ENCODE results near the gene USP43. TPM values are rescaled to one million over a fixed set of nuclear protein-coding genes. Genes with fewer than 3 reads are reported as not detected.

Gene USP43
- polyA plus RNA-seq, 1 of the 3 experiments (the other 2 are of a cell fraction) = 0.07 TPM

DNA sequence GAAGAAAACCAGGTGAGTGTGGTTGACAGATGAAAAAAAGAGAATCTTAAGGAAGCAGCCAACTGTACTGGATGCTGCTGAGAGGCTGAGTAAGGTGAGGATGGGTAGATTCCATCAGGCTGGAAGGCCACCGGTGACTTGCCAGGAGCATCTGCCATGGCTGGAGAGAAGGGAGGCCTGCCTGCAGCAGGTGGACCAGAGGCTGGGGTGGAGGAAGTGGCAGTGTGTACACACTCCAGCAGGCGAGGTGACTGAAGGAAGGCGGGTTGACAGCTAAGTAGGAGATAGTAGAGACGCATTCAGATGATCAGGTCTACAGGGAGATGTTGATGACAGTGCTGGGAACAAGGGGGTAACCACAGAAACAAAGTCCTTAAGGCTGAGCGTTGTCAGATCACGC lies 69.5 kb downstream of the USP43 start:
- Histone ChIP-seq H3K27me3 (ENCODE audit: insufficient read depth) (peaks cover 38% of the 10 kb centered on the region; the same call in 1 of the 2 replicates), H3K9me2 (no peaks in the 10 kb centered on the region), H4K20me1 (ENCODE audit: insufficient read depth) (no peaks in the 10 kb centered on the region), H3K36me3 (replicated peaks in 1 of 2; ENCODE audit: control insufficient read depth in 1 of 2, insufficient read depth in 2 of 2, low read length in 1 of 2) (no peaks in the 10 kb centered on the region), H3K9me3 (no peaks in the 10 kb centered on the region), H3F3A (replicated peaks; ENCODE audit: insufficient read depth) (no peaks in the 10 kb centered on the region), H3K4me1 (ENCODE audit: control insufficient read depth in 1 of 2, insufficient read depth in 2 of 2, low read depth in 1 of 2, low read length in 1 of 2) (no peaks in the 10 kb centered on the region), H3K4me3 (ENCODE audit: low read depth in 2 of 2, low read length in 1 of 2) (no peak overlapping the region), H2AFZ (ENCODE audit: low read depth) (no peak overlapping the region), H3K27ac (ENCODE audit: low read depth in 2 of 2, low read length in 1 of 2) (no peak overlapping the region), H3K4me2 (no peak overlapping the region), H3K79me2 (ENCODE audit: insufficient read depth) (no peaks in the 10 kb centered on the region), H3K9ac (no peak overlapping the region)
- no peak for DNase-seq
- 32% methylated on average over 6 of the region's 6 CpGs for WGBS (ENCODE audit: low lambda C conversion rate)
- TF ChIP-seq SMC3 (IDR thresholded peaks at IDR 0.05; ENCODE audit: low read depth, low read length) = no peak
- TF ChIP-seq, protein P1, sequence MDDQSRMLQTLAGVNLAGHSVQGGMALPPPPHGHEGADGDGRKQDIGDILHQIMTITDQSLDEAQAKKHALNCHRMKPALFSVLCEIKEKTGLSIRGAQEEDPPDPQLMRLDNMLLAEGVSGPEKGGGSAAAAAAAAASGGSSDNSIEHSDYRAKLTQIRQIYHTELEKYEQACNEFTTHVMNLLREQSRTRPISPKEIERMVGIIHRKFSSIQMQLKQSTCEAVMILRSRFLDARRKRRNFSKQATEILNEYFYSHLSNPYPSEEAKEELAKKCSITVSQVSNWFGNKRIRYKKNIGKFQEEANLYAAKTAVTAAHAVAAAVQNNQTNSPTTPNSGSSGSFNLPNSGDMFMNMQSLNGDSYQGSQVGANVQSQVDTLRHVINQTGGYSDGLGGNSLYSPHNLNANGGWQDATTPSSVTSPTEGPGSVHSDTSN (IDR thresholded peaks at IDR 0.05) = no peak
- no peak for TF ChIP-seq JUND (IDR thresholded peaks at IDR 0.05)
- ChIA-PET POLR2A (no interaction called here), CTCF (no interaction called here)

DNA sequence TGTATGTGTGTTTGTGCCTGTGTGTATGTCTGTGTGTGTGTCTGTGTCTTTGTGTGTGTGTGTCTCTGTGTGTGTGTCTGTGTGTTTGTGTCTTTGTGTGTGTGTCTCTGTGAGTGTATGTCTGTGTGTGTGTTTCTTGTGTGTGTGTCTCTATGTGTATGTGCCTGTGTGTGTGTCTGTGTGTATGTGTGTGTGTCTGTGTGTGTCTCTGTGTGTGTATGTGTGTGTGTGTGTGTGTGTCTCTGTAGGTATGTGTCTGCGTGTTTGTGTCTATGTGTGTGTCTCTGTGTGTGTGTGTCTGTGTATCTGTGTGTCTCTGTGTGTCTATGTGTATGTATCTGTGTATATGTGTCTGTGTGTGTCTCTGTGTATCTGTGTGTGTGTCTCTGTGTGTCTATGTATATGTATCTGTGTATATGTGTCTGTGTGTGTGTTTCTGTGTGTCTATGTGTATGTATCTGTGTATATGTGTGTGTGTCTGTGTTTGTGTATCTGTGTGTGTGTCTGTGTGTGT lies 70.2 kb downstream of the USP43 start:
- no peaks in the 10 kb centered on the region for H4K20me1 ChIP-seq (ENCODE audit: insufficient read depth)
- ChIA-PET CTCF (no interaction called here), POLR2A (no interaction called here)
- no peaks in the 10 kb centered on the region for H3K36me3 ChIP-seq (replicated peaks in 1 of 2; ENCODE audit: control insufficient read depth in 1 of 2, insufficient read depth in 2 of 2, low read length in 1 of 2)
- 23% methylated on average over 1 of the region's 1 CpG for WGBS (ENCODE audit: low lambda C conversion rate)
- no peaks in the 10 kb centered on the region for H3K9me2 ChIP-seq
- H3K4me1 ChIP-seq (ENCODE audit: control insufficient read depth in 1 of 2, insufficient read depth in 2 of 2, low read depth in 1 of 2, low read length in 1 of 2) = no peaks in the 10 kb centered on the region
- H3K4me3 ChIP-seq (ENCODE audit: low read depth in 2 of 2, low read length in 1 of 2) = no peak overlapping the region
- no peak overlapping the region for H3K4me2 ChIP-seq
- H3K27ac ChIP-seq (ENCODE audit: low read depth in 2 of 2, low read length in 1 of 2) = no peak overlapping the region
- no peak overlapping the region for H3K9ac ChIP-seq
- no peak overlapping the region for H2AFZ ChIP-seq (ENCODE audit: low read depth)
- no peaks in the 10 kb centered on the region for H3K9me3 ChIP-seq
- H3K27me3 ChIP-seq (ENCODE audit: insufficient read depth) = peaks cover 41% of the 10 kb centered on the region; the same call in 1 of the 2 replicates
- TF ChIP-seq, protein P2, sequence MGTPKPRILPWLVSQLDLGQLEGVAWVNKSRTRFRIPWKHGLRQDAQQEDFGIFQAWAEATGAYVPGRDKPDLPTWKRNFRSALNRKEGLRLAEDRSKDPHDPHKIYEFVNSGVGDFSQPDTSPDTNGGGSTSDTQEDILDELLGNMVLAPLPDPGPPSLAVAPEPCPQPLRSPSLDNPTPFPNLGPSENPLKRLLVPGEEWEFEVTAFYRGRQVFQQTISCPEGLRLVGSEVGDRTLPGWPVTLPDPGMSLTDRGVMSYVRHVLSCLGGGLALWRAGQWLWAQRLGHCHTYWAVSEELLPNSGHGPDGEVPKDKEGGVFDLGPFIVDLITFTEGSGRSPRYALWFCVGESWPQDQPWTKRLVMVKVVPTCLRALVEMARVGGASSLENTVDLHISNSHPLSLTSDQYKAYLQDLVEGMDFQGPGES (IDR thresholded peaks at IDR 0.05; ENCODE audit: low read depth, low read length) = no peak
- TF ChIP-seq RAD21 (IDR thresholded peaks at IDR 0.05; ENCODE audit: low read length) (no peak), YY1 (IDR thresholded peaks at IDR 0.05; ENCODE audit: low read depth) (no peak), NRF1 (IDR thresholded peaks at IDR 0.05; ENCODE audit: low read depth, low read length) (no peak), SIN3A (IDR thresholded peaks at IDR 0.05; ENCODE audit: borderline replicate concordance, low read depth, low read length) (no peak), FOXM1 (IDR thresholded peaks at IDR 0.05; ENCODE audit: low read depth) (no peak), SMC3 (IDR thresholded peaks at IDR 0.05; ENCODE audit: low read depth, low read length) (no peak), TCF12 (IDR thresholded peaks at IDR 0.05) (no peak)
- no peaks in the 10 kb centered on the region for H3K79me2 ChIP-seq (ENCODE audit: insufficient read depth)
- H3F3A ChIP-seq (replicated peaks; ENCODE audit: insufficient read depth) = no peaks in the 10 kb centered on the region
- DNase-seq = no peak

DNA sequence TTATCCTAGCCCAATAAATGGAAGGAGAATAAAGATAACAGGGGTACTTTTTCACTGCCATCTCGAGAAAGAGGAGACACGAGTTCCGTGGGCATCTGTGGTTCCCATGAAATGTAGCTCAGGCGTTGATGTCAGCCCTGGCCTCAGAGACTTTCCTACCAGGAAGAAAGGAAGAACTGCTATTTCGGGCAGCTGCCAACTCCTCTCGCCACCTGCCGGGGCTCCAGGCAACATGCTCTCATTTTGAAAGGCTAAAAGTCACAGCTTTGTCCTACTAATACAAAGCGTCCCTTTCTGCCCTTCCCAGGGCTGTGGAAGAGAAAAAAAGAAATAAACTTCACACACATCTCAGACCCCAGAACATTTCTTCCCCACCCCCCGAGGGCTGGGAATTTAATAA lies 80.3 kb downstream of the USP43 start:
- Histone ChIP-seq H3K9me3 (no peaks in the 10 kb centered on the region), H3K27me3 (ENCODE audit: insufficient read depth) (peaks cover 73% of the 10 kb centered on the region), H3K27ac (ENCODE audit: low read depth in 2 of 2, low read length in 1 of 2) (no peak overlapping the region), H3K4me2 (no peak overlapping the region), H4K20me1 (ENCODE audit: insufficient read depth) (no peaks in the 10 kb centered on the region), H3K9ac (no peak overlapping the region), H3K9me2 (no peaks in the 10 kb centered on the region), H3K4me1 (ENCODE audit: control insufficient read depth in 1 of 2, insufficient read depth in 2 of 2, low read depth in 1 of 2, low read length in 1 of 2) (no peaks in the 10 kb centered on the region), H3K36me3 (replicated peaks in 1 of 2; ENCODE audit: control insufficient read depth in 1 of 2, insufficient read depth in 2 of 2, low read length in 1 of 2) (no peaks in the 10 kb centered on the region), H3F3A (replicated peaks; ENCODE audit: insufficient read depth) (no peaks in the 10 kb centered on the region), H3K4me3 (ENCODE audit: low read depth in 2 of 2, low read length in 1 of 2) (no peak overlapping the region), H2AFZ (ENCODE audit: low read depth) (no peak overlapping the region), H3K79me2 (ENCODE audit: insufficient read depth) (no peaks in the 10 kb centered on the region)
- 19% methylated on average over 9 of the region's 9 CpGs for WGBS (ENCODE audit: low lambda C conversion rate)
- POLR2A ChIA-PET = no interaction called here
- no peak for TF ChIP-seq FOXJ3 (CRISPR knock-in tag; IDR thresholded peaks at IDR 0.05)
- no peak for TF ChIP-seq TAF1 (IDR thresholded peaks at IDR 0.05; ENCODE audit: borderline replicate concordance, low read depth, low read length)
- TF ChIP-seq CTCF (IDR thresholded peaks at IDR 0.05) = peak; percentile 16; the same call in 1 of the 2 replicates
- CTCF ChIA-PET = interaction anchor here (1.0 to 1.6 kb wide), 2 partner anchors 19 to 149 kb away, joined by 3 to 4 read pairs; partner anchors contain the start of gene CFAP52
- DNase-seq = no peak
